ENCODE data around the gene DOCK7.
"Not testable (repeated sequence)": the region's sequence is repeated elsewhere in the genome, so short reads cannot be mapped to it uniquely, and the experiment has no call there.

Gene DOCK7

GRCh38 chr1:62625415-62625814 lies 62.8 kb downstream of the DOCK7 start:
- no peak overlapping the region for H3K4me3 Mint-ChIP-seq
- TF ChIP-seq, protein P1, sequence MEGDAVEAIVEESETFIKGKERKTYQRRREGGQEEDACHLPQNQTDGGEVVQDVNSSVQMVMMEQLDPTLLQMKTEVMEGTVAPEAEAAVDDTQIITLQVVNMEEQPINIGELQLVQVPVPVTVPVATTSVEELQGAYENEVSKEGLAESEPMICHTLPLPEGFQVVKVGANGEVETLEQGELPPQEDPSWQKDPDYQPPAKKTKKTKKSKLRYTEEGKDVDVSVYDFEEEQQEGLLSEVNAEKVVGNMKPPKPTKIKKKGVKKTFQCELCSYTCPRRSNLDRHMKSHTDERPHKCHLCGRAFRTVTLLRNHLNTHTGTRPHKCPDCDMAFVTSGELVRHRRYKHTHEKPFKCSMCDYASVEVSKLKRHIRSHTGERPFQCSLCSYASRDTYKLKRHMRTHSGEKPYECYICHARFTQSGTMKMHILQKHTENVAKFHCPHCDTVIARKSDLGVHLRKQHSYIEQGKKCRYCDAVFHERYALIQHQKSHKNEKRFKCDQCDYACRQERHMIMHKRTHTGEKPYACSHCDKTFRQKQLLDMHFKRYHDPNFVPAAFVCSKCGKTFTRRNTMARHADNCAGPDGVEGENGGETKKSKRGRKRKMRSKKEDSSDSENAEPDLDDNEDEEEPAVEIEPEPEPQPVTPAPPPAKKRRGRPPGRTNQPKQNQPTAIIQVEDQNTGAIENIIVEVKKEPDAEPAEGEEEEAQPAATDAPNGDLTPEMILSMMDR (IDR thresholded peaks at IDR 0.05; ENCODE audit: unreplicated experiment in 3 of 3): no peak
- H3K4me1 Mint-ChIP-seq: no peaks in the 10 kb centered on the region
- H3K9me3 Mint-ChIP-seq: no peaks in the 10 kb centered on the region
- H3K27ac Mint-ChIP-seq: no peak overlapping the region
- peaks cover 44% of the 10 kb centered on the region for H3K36me3 Mint-ChIP-seq (ENCODE audit: low read depth)
- no peaks in the 10 kb centered on the region for H3K27me3 Mint-ChIP-seq (ENCODE audit: low read depth)

GRCh38 chr1:62621907-62622306 lies 66.3 kb downstream of the DOCK7 start:
- TF ChIP-seq, protein P1 (IDR thresholded peaks at IDR 0.05; ENCODE audit: unreplicated experiment in 3 of 3): no peak
- no peaks in the 10 kb centered on the region for H3K27me3 Mint-ChIP-seq (ENCODE audit: low read depth)
- H3K36me3 Mint-ChIP-seq (ENCODE audit: low read depth): peaks cover 59% of the 10 kb centered on the region
- no peaks in the 10 kb centered on the region for H3K4me1 Mint-ChIP-seq
- no peak overlapping the region for H3K4me3 Mint-ChIP-seq
- no peaks in the 10 kb centered on the region for H3K9me3 Mint-ChIP-seq
- no peak overlapping the region for H3K27ac Mint-ChIP-seq

- Mint-ChIP-seq H3K27ac (no peak overlapping the region), H3K27me3 (ENCODE audit: low read depth) (no peaks in the 10 kb centered on the region), H3K9me3 (no peaks in the 10 kb centered on the region), H3K4me1 (no peaks in the 10 kb centered on the region), H3K4me3 (no peak overlapping the region), H3K36me3 (ENCODE audit: low read depth) (peaks cover 48% of the 10 kb centered on the region)
- TF ChIP-seq, protein P1 (IDR thresholded peaks at IDR 0.05; ENCODE audit: unreplicated experiment in 3 of 3): no peak
Measured at GRCh38 chr1:62613890-62614289, 74.3 kb downstream of the DOCK7 start.

GRCh38 chr1:62613325-62613727 lies 74.9 kb downstream of the DOCK7 start:
- TF ChIP-seq, protein P1 (IDR thresholded peaks at IDR 0.05; ENCODE audit: unreplicated experiment in 3 of 3): no peak
- Mint-ChIP-seq H3K4me1 (no peaks in the 10 kb centered on the region), H3K36me3 (ENCODE audit: low read depth) (peaks cover 44% of the 10 kb centered on the region), H3K9me3 (no peaks in the 10 kb centered on the region), H3K4me3 (no peak overlapping the region), H3K27ac (no peak overlapping the region), H3K27me3 (ENCODE audit: low read depth) (no peaks in the 10 kb centered on the region)

- Mint-ChIP-seq H3K27me3 (ENCODE audit: low read depth) (no peaks in the 10 kb centered on the region), H3K9me3 (no peaks in the 10 kb centered on the region), H3K4me1 (no peaks in the 10 kb centered on the region), H3K4me3 (no peak overlapping the region), H3K36me3 (ENCODE audit: low read depth) (peaks cover 43% of the 10 kb centered on the region), H3K27ac (no peak overlapping the region)
- TF ChIP-seq, protein P1 (IDR thresholded peaks at IDR 0.05; ENCODE audit: unreplicated experiment in 3 of 3): no peak
Measured at GRCh38 chr1:62612770-62613169, 75.4 kb downstream of the DOCK7 start.

GRCh38 chr1:62610588-62610987 lies 77.6 kb downstream of the DOCK7 start:
- peaks cover 37% of the 10 kb centered on the region for H3K36me3 Mint-ChIP-seq (ENCODE audit: low read depth)
- not testable (repeated sequence) for H3K9me3 Mint-ChIP-seq; H3K27ac Mint-ChIP-seq; H3K4me1 Mint-ChIP-seq; H3K4me3 Mint-ChIP-seq; H3K27me3 Mint-ChIP-seq (ENCODE audit: low read depth)

All from nephron (organoid).